H9 (cell line): ENCODE measurements around the gene DKK1. TPM values are rescaled to one million over a fixed set of nuclear protein-coding genes. Genes with fewer than 3 reads are reported as not detected.

Experiments
- DNase-seq: peaks from one replicate; pipeline ENCODE4 v3.0.0-alpha.2; 2017
- H2AFZ ChIP-seq: one replicate; pipeline ENCODE4 v1.6.1; 2013; ENCODE audit warnings: mild to moderate bottlenecking, low read length, control low read depth, moderate library complexity
- H2AK5ac ChIP-seq: 2 replicates; pipeline ENCODE4 v1.6.1; 2013; ENCODE audit warnings: low read length, control low read depth, mixed read lengths; ENCODE audit not compliant: insufficient read length
- H2BK120ac ChIP-seq: one replicate; pipeline ENCODE4 v1.6.1; 2013; ENCODE audit warnings: low read depth, mild to moderate bottlenecking, low read length, control low read depth, inconsistent platforms; ENCODE audit not compliant: poor library complexity, severe bottlenecking
- H2BK12ac ChIP-seq: 2 replicates; pipeline ENCODE4 v1.6.1; 2013; ENCODE audit warnings: low read length, control low read depth, mixed read lengths, low read depth; ENCODE audit not compliant: insufficient read length
- H2BK15ac ChIP-seq: 2 replicates; pipeline ENCODE4 v1.6.1; 2013; ENCODE audit warnings: low read depth, low read length, control low read depth
- H2BK20ac ChIP-seq: one replicate; pipeline ENCODE4 v1.6.1; 2013; ENCODE audit warnings: low read depth, mild to moderate bottlenecking, low read length, control low read depth, inconsistent platforms; ENCODE audit not compliant: poor library complexity, severe bottlenecking
- H2BK5ac ChIP-seq: 2 replicates; pipeline ENCODE4 v1.6.1; 2013; ENCODE audit warnings: low read length, control low read depth, mixed read lengths; ENCODE audit not compliant: insufficient read length
- H3K14ac ChIP-seq: 2 replicates; pipeline ENCODE4 v1.6.1; 2013; ENCODE audit warnings: low read length, control low read depth; ENCODE audit not compliant: insufficient read depth
- H3K18ac ChIP-seq: 2 replicates; pipeline ENCODE4 v1.6.1; 2013; ENCODE audit warnings: low read depth, mild to moderate bottlenecking, mixed read lengths, low read length, control low read depth; ENCODE audit not compliant: insufficient read length
- H3K23ac ChIP-seq: 2 replicates; pipeline ENCODE4 v1.6.1; 2013; ENCODE audit warnings: low read length, control low read depth, mixed read lengths, low read depth; ENCODE audit not compliant: insufficient read length
- H3K23me2 ChIP-seq: 2 replicates; pipeline ENCODE4 v1.6.1; 2013; ENCODE audit warnings: low read depth, mild to moderate bottlenecking, mixed read lengths, low read length, control low read depth; ENCODE audit not compliant: insufficient read length, poor library complexity, severe bottlenecking
- H3K27ac ChIP-seq: 2 replicates; pipeline ENCODE4 v1.5.1; 2013; ENCODE audit warnings: low read length, control low read depth, mixed read lengths, low read depth; ENCODE audit not compliant: insufficient read length
- H3K27me3 ChIP-seq: 2 replicates; pipeline ENCODE4 v1.6.1; 2013; ENCODE audit warnings: low read length, control low read depth, inconsistent platforms; ENCODE audit not compliant: insufficient read depth
- H3K4ac ChIP-seq: 2 replicates; pipeline ENCODE4 v1.6.1; 2013; ENCODE audit warnings: low read depth, mild to moderate bottlenecking, control low read depth, inconsistent platforms, low read length, moderate library complexity
- H3K4me1 ChIP-seq: 2 replicates; pipeline ENCODE4 v1.6.1; 2013; ENCODE audit warnings: low read length, control low read depth, inconsistent platforms; ENCODE audit not compliant: insufficient read depth
- H3K4me2 ChIP-seq: 2 replicates; pipeline ENCODE4 v1.6.1; 2013; ENCODE audit warnings: low read length, control low read depth, mixed read lengths; ENCODE audit not compliant: insufficient read length, insufficient read depth
- H3K56ac ChIP-seq: 2 replicates; pipeline ENCODE4 v1.6.1; 2013; ENCODE audit warnings: low read depth, mild to moderate bottlenecking, mixed read lengths, low read length, control low read depth; ENCODE audit not compliant: insufficient read length
- H3K79me1 ChIP-seq: 2 replicates; pipeline ENCODE4 v1.6.1; 2013; ENCODE audit warnings: low read depth, mild to moderate bottlenecking, moderate library complexity, low read length, control low read depth, inconsistent platforms; ENCODE audit not compliant: insufficient read depth, poor library complexity, severe bottlenecking
- H3K79me2 ChIP-seq: 2 replicates; pipeline ENCODE4 v1.6.1; 2013; ENCODE audit warnings: low read length, control low read depth, inconsistent platforms; ENCODE audit not compliant: insufficient read depth
- H3K9ac ChIP-seq: 2 replicates; pipeline ENCODE4 v1.6.1; 2013; ENCODE audit warnings: low read length, control low read depth, mixed read lengths; ENCODE audit not compliant: insufficient read length; ENCODE audit errors: extremely low read depth
- H3K9me3 ChIP-seq: one replicate; pipeline ENCODE4 v1.6.1; 2013; ENCODE audit warnings: low read depth, low read length, inconsistent platforms; ENCODE audit not compliant: control insufficient read depth
- H3T11ph ChIP-seq: one replicate; pipeline ENCODE4 v1.6.1; 2013; ENCODE audit warnings: mild to moderate bottlenecking, low read length, control low read depth, inconsistent platforms
- H4K20me1 ChIP-seq: one replicate; pipeline ENCODE4 v1.6.1; 2013; ENCODE audit not compliant: control insufficient read depth, insufficient read length, insufficient read depth
- H4K5ac ChIP-seq: 2 replicates; pipeline ENCODE4 v1.6.1; 2013; ENCODE audit warnings: low read depth, mild to moderate bottlenecking, mixed read lengths, low read length, control low read depth; ENCODE audit not compliant: insufficient read length
- H4K8ac ChIP-seq: replicated peaks from 2 replicates; pipeline ENCODE4 v1.6.1; 2013; ENCODE audit warnings: low read length, control low read depth, mixed read lengths, low read depth; ENCODE audit not compliant: insufficient read length
- H4K91ac ChIP-seq: 2 replicates; pipeline ENCODE4 v1.6.1; 2013; ENCODE audit warnings: low read depth, mild to moderate bottlenecking, moderate library complexity, mixed read lengths, low read length, control low read depth; ENCODE audit not compliant: insufficient read length
- H3K27ac Mint-ChIP-seq, 3 experiments: 2 replicates in 2 of 3; 3 replicates in 1 of 3; pipeline ENCODE4 v1.8.0; 2020 to 2021; ENCODE audit warnings: mixed read lengths in 3 of 3, mild to moderate bottlenecking in 1 of 3, moderate library complexity in 1 of 3
- H3K27me3 Mint-ChIP-seq: 2 replicates; pipeline ENCODE4 v1.8.0; 2021; ENCODE audit warnings: low read depth, mild to moderate bottlenecking, moderate library complexity, mixed read lengths
- H3K36me3 Mint-ChIP-seq, 3 experiments: 2 replicates in 2 of 3; 3 replicates in 1 of 3; pipeline ENCODE4 v1.8.0; 2020 to 2021; ENCODE audit warnings: low read depth in 3 of 3, mixed read lengths in 3 of 3; ENCODE audit not compliant: insufficient read depth in 1 of 3
- H3K4me1 Mint-ChIP-seq, 2 experiments: 2 replicates each; pipeline ENCODE4 v1.8.0; 2020; ENCODE audit warnings: mixed read lengths in 2 of 2
- H3K4me3 Mint-ChIP-seq, 2 experiments: 2 replicates in 1 of 2; 3 replicates in 1 of 2; pipeline ENCODE4 v1.8.0; 2020 to 2021; ENCODE audit warnings: mild to moderate bottlenecking in 2 of 2, mixed read lengths in 2 of 2, moderate library complexity in 1 of 2
- H3K9me3 Mint-ChIP-seq, 2 experiments: 2 replicates in 1 of 2; 3 replicates in 1 of 2; pipeline ENCODE4 v1.8.0; 2020; ENCODE audit warnings: mild to moderate bottlenecking in 2 of 2, mixed read lengths in 2 of 2, moderate library complexity in 1 of 2
- CTCF ChIP-seq: fragments of 200-600 bp; sonication (generic); conservative IDR thresholded peaks from 3 replicates; pipeline ENCODE4 v1.8.0; 2021; ENCODE audit warnings: antibody characterized with exemption, mild to moderate bottlenecking
- WGBS: extraction: QIAGEN DNeasy Blood & Tissue Kit; methylation state at CpG from one replicate; pipeline ENCODE4 v1.1.7; 2013; ENCODE audit warnings: missing lambda C conversion rate, low lambda C conversion rate, mixed read lengths; ENCODE audit not compliant: insufficient read length; ENCODE audit errors: extremely low coverage; 5-methylcytosine and 5-hydroxymethylcytosine counted together
- total RNA-seq: library from RNA; stranded (reverse); gene quantifications from 2 replicates; pipeline ENCODE4 v1.2.1, GENCODE V29; 2021

The DKK1 gene
- total RNA-seq, 1 experiment from 2014 or later: 1.1 TPM

GRCh38 chr10:52346394-52347326 is 32.6 kb downstream of the DKK1 start:
- H3K9ac ChIP-seq: no peak overlapping the region
- no CpG with 5 or more reads among the region's 27 CpGs for WGBS
- no peaks in the 10 kb centered on the region for H3K79me2 ChIP-seq
- Mint-ChIP-seq H3K9me3 (no peaks in the 10 kb centered on the region), H3K27me3 (no peaks in the 10 kb centered on the region), H3K4me3 (no peak overlapping the region), H3K27ac (no peak overlapping the region; a peak in 1 of 7 replicates), H3K36me3 (no peaks in the 10 kb centered on the region), H3K4me1 (no peaks in the 10 kb centered on the region)
- no peak overlapping the region for H3K27ac ChIP-seq
- H2AFZ ChIP-seq: no peak overlapping the region
- H3K23me2 ChIP-seq: no peaks in the 10 kb centered on the region
- no peak overlapping the region for H3K4me2 ChIP-seq
- no peak overlapping the region for H4K91ac ChIP-seq
- no peak overlapping the region for H2AK5ac ChIP-seq
- H2BK20ac ChIP-seq: no peak overlapping the region
- H2BK120ac ChIP-seq: no peak overlapping the region
- no peak overlapping the region for H3K14ac ChIP-seq
- H2BK5ac ChIP-seq: no peak overlapping the region
- no peak overlapping the region for H4K5ac ChIP-seq
- H3T11ph ChIP-seq: no peak overlapping the region
- no peak for DNase-seq
- no peak overlapping the region for H3K18ac ChIP-seq
- no peaks in the 10 kb centered on the region for H3K9me3 ChIP-seq
- H3K79me1 ChIP-seq: no peaks in the 10 kb centered on the region
- H4K8ac ChIP-seq: no peak overlapping the region
- H3K27me3 ChIP-seq: no peaks in the 10 kb centered on the region
- no peaks in the 10 kb centered on the region for H3K4me1 ChIP-seq
- no peak overlapping the region for H3K4ac ChIP-seq
- no peak overlapping the region for H3K56ac ChIP-seq
- no peak overlapping the region for H3K23ac ChIP-seq
- H4K20me1 ChIP-seq: no peaks in the 10 kb centered on the region
- no peak overlapping the region for H2BK12ac ChIP-seq
- no peak for TF ChIP-seq CTCF
- no peak overlapping the region for H2BK15ac ChIP-seq
